ENCODE results near the gene TP63.
A peak's percentile ranks its signal among the peaks of the same experiment; 100 is the strongest.

Gene TP63

DNA sequence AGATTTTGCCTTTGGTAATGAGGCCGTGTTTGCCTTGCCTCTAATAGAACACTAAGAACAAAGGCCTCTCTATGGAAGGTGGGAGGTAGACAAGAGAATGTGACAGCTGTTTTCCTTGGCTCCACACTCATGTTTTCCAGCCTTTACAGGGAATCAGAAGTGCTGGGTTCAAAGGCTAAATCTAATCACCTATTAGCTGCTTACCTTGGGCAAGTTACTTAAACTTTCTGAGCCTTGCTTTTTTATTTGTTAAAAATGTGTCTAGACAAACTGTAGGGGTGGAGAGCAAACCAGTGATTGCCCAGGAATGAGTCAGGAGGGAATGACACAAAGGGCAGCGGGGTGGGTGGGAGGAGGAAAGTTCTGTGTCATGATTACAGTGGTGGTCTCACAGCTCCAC lies 310.5 kb downstream of the TP63 start:
- no peak for TF ChIP-seq NFIC (IDR thresholded peaks at IDR 0.05)
- peak; percentile 40; the same call in 1 of the 2 replicates for TF ChIP-seq FOXM1 (IDR thresholded peaks at IDR 0.05; ENCODE audit: borderline replicate concordance, low read depth)

DNA sequence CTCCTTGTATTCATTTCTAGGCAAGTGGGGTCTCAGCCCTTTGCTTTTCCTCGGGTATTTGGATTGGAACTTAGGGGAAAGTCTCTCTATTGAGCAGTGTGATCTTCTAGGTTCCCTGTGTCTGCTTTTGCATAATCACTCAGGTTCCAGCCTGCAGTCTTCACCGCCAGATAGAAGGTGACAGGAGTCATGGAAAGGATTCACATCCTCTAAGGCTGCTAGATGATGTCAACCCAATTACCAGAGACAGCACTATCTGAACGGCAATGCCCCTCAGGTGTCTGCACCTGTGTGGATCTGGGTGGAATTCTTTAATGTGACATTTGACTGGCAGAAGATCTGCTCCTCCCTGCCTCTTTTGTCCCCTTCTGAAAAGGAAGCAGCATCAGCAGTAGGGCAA lies 311.8 kb downstream of the TP63 start:
- TF ChIP-seq TAF1 (IDR thresholded peaks at IDR 0.05; ENCODE audit: low read depth) = no peak
- TF ChIP-seq CEBPB (IDR thresholded peaks at IDR 0.05) = no peak
- TF ChIP-seq FOXM1 (IDR thresholded peaks at IDR 0.05; ENCODE audit: borderline replicate concordance, low read depth) = no peak
- TF ChIP-seq CREB1 (IDR thresholded peaks at IDR 0.05; ENCODE audit: low read depth) = no peak
- TF ChIP-seq YY1 (IDR thresholded peaks at IDR 0.05; ENCODE audit: low read depth) = no peak
- no peak for TF ChIP-seq EGR1 (IDR thresholded peaks at IDR 0.05)
- TF ChIP-seq REST (IDR thresholded peaks at IDR 0.05; ENCODE audit: low read depth) = no peak
- TF ChIP-seq TCF12 (IDR thresholded peaks at IDR 0.05; ENCODE audit: low read depth) = no peak
- TF ChIP-seq ZBTB7A (IDR thresholded peaks at IDR 0.05; ENCODE audit: low read depth) = no peak
- TF ChIP-seq NFIC (IDR thresholded peaks at IDR 0.05) = no peak
- TF ChIP-seq, protein P1, sequence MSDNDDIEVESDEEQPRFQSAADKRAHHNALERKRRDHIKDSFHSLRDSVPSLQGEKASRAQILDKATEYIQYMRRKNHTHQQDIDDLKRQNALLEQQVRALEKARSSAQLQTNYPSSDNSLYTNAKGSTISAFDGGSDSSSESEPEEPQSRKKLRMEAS (IDR thresholded peaks at IDR 0.05) = no peak

DNA sequence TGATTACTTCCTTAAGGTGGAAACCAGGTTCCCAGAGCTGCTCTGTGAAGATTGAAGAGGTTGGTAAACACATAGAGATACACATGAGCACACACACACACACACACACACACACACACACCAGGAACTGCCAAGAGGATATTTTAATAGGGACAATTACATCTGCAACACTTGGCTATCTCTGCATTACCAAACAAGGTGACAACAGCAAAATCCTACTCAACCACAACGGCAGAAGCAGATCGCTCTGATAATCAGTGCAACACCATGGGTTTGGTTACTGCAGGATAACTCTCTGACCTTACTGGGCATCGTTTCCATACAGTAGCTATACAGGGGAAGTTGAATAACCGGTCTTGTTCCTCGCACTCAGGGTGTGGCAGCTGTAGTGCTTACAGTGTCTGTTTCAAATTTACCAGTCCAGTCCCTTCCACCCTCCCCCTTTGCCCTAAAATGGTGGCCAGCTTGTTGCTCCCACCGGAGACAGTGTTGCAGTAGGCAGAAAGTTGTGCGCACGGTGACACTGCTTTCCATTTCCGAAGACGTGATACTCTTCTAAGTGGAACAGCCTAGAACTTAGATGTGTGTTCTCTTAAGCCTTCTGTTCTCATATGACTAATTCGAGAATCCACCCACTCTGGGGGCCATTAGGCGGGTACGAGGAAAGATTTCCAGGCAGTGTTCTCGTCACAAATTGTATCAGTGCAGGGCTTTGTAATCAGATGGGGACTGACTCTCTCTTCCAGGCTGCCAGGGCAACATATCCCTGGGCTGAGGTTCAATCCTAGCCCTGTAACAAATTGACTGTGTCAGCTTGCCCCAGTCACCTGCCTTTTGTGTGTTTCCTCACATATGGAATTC lies 313.3 kb downstream of the TP63 start:
- TF ChIP-seq, protein P1 (IDR thresholded peaks at IDR 0.05) = peak; percentile 39
- TF ChIP-seq TEAD4 (IDR thresholded peaks at IDR 0.05) (no peak), CREB1 (IDR thresholded peaks at IDR 0.05; ENCODE audit: low read depth) (no peak), EP300 (IDR thresholded peaks at IDR 0.05; ENCODE audit: borderline replicate concordance) (peak; percentile 35; the same call in 1 of the 2 replicates), CEBPB (IDR thresholded peaks at IDR 0.05) (no peak), YY1 (IDR thresholded peaks at IDR 0.05; ENCODE audit: low read depth) (no peak), REST (IDR thresholded peaks at IDR 0.05; ENCODE audit: low read depth) (no peak), NFIC (IDR thresholded peaks at IDR 0.05) (no peak), TCF12 (IDR thresholded peaks at IDR 0.05; ENCODE audit: low read depth) (no peak), ZBTB7A (IDR thresholded peaks at IDR 0.05; ENCODE audit: low read depth) (no peak), TAF1 (IDR thresholded peaks at IDR 0.05; ENCODE audit: low read depth) (no peak), RAD21 (IDR thresholded peaks at IDR 0.05; ENCODE audit: low read depth) (no peak; the same call in 1 of the 2 replicates), EGR1 (IDR thresholded peaks at IDR 0.05) (no peak), FOXM1 (IDR thresholded peaks at IDR 0.05; ENCODE audit: borderline replicate concordance, low read depth) (no peak)
- TF ChIP-seq, protein P2, sequence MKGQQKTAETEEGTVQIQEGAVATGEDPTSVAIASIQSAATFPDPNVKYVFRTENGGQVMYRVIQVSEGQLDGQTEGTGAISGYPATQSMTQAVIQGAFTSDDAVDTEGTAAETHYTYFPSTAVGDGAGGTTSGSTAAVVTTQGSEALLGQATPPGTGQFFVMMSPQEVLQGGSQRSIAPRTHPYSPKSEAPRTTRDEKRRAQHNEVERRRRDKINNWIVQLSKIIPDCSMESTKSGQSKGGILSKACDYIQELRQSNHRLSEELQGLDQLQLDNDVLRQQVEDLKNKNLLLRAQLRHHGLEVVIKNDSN (IDR thresholded peaks at IDR 0.05) = no peak

DNA sequence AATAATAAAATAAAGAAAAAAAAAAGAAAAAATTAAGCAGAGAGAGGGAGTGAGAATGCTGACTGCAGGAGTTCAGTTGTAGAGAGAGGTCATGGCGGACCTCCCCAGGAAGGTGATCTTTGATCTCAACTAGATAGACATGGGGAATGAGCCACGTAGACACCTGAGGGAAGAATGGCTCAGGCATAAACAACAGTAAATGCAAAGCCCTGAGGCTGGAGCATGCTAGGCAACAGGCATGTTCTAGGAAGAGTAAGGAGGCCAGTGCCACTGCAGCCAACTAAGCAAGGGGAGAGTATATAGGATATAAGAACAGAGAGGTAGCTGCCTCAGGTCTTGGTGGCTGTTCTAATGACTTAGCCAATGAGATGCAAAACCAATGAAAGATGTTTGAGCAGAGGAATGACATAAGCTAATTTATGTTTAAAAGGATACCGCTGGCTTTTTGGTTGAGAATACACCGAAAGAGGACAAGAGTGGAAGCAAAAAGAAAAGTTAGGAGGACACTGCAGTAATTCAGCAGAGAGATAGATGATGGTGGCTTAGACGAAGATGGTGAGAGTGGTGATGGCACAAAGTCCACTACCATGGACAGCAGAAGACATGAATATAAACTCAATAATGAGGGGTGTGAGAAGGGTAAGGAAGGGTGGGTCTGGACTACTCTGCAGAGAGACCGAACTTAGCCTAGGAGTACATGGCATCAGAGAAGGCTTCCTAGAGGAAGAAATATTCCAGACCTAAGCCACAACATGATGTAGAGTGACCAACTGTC lies 314.9 kb downstream of the TP63 start:
- TF ChIP-seq EGR1 (IDR thresholded peaks at IDR 0.05) = no peak
- TF ChIP-seq, protein P1 (IDR thresholded peaks at IDR 0.05) = no peak
- TF ChIP-seq REST (IDR thresholded peaks at IDR 0.05; ENCODE audit: low read depth) = peak; percentile 71
- no peak for TF ChIP-seq YY1 (IDR thresholded peaks at IDR 0.05; ENCODE audit: low read depth)
- no peak for TF ChIP-seq RAD21 (IDR thresholded peaks at IDR 0.05; ENCODE audit: low read depth)
- no peak for TF ChIP-seq NFIC (IDR thresholded peaks at IDR 0.05)
- TF ChIP-seq FOXM1 (IDR thresholded peaks at IDR 0.05; ENCODE audit: borderline replicate concordance, low read depth) = no peak
